Measurements from ENCODE around the gene ABLIM3.

ABLIM3 gene

DNA sequence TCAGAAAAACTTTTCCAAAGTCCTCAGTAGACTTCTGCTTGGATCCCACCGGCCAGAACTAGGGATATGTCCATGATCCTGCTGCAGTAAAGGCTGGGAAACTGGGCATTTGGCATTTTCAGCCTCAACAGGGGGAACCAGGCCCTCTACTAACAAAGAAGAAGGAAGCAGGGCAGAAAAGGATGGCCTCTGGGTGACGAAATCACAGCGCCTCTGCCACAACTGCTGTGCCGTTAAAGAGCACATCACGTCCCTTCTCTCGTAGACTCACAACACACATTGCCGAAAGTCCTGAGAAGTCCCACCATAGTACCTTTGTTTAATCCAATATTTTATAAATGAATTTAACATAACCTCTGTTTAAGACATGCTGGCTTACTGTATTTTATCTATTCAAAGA, 120.0 kb downstream of the ABLIM3 start:
- TF ChIP-seq POU6F1 (CRISPR knock-in tag; IDR thresholded peaks at IDR 0.05; ENCODE audit: borderline replicate concordance, low read depth) = no peak
- TF ChIP-seq, protein P1, sequence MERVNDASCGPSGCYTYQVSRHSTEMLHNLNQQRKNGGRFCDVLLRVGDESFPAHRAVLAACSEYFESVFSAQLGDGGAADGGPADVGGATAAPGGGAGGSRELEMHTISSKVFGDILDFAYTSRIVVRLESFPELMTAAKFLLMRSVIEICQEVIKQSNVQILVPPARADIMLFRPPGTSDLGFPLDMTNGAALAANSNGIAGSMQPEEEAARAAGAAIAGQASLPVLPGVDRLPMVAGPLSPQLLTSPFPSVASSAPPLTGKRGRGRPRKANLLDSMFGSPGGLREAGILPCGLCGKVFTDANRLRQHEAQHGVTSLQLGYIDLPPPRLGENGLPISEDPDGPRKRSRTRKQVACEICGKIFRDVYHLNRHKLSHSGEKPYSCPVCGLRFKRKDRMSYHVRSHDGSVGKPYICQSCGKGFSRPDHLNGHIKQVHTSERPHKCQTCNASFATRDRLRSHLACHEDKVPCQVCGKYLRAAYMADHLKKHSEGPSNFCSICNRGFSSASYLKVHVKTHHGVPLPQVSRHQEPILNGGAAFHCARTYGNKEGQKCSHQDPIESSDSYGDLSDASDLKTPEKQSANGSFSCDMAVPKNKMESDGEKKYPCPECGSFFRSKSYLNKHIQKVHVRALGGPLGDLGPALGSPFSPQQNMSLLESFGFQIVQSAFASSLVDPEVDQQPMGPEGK (CRISPR knock-in tag; IDR thresholded peaks at IDR 0.05; ENCODE audit: borderline replicate concordance) = no peak
- TF ChIP-seq ZFP3 (CRISPR knock-in tag; IDR thresholded peaks at IDR 0.05) = no peak
- no peak for TF ChIP-seq TOX (CRISPR knock-in tag; IDR thresholded peaks at IDR 0.05; ENCODE audit: borderline replicate concordance)
- no peak for TF ChIP-seq OSR1 (CRISPR knock-in tag; IDR thresholded peaks at IDR 0.05)
- TF ChIP-seq CSDC2 (CRISPR knock-in tag; IDR thresholded peaks at IDR 0.05) = no peak
- TF ChIP-seq TSHZ2 (CRISPR knock-in tag; IDR thresholded peaks at IDR 0.05) = no peak
- ATAC-seq = no peak

DNA sequence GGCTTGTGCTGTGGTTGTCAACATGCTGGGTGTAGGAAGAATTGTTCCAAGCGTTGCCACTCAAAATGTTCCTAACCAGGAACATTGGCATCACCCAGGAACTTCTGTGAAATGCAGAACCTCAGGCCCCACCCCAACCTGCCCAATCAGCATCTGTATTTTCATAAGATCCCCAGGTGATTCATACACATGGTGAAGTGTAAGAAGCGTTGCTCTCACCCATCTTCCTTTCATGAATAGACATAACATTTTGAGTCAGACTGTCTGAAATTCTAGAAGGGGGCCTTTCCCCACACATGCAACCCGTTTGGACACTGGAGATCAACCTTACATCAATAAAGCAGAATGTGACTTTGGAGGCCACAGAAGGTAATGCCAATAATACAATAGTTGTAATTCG, 121.0 kb downstream of the ABLIM3 start:
- TF ChIP-seq, protein P1 (CRISPR knock-in tag; IDR thresholded peaks at IDR 0.05; ENCODE audit: borderline replicate concordance) = no peak
- TF ChIP-seq ISL1 (CRISPR knock-in tag; IDR thresholded peaks at IDR 0.05) (no peak), CSRNP3 (CRISPR knock-in tag; IDR thresholded peaks at IDR 0.05) (no peak), ZFP3 (CRISPR knock-in tag; IDR thresholded peaks at IDR 0.05) (no peak), POU6F1 (CRISPR knock-in tag; IDR thresholded peaks at IDR 0.05; ENCODE audit: borderline replicate concordance, low read depth) (no peak), TOX (CRISPR knock-in tag; IDR thresholded peaks at IDR 0.05; ENCODE audit: borderline replicate concordance) (no peak), ZNF565 (CRISPR knock-in tag; conservative IDR thresholded peaks at IDR 0.05; ENCODE audit: low read depth) (no peak), ZFP30 (CRISPR knock-in tag; IDR thresholded peaks at IDR 0.05) (no peak), ESRRG (CRISPR knock-in tag; IDR thresholded peaks at IDR 0.05) (no peak), ZC3H10 (CRISPR knock-in tag; IDR thresholded peaks at IDR 0.05) (no peak), GLIS3 (CRISPR knock-in tag; IDR thresholded peaks at IDR 0.05) (no peak), SNAI2 (CRISPR knock-in tag; IDR thresholded peaks at IDR 0.05) (no peak), OSR1 (CRISPR knock-in tag; IDR thresholded peaks at IDR 0.05) (no peak)
- no peak for ATAC-seq

- ATAC-seq = peak; percentile 58
- no peak for TF ChIP-seq CSDC2 (CRISPR knock-in tag; IDR thresholded peaks at IDR 0.05)
These were observed 123.3 kb downstream of the ABLIM3 start for GRCh38 chr5:149264439-149265067.

DNA sequence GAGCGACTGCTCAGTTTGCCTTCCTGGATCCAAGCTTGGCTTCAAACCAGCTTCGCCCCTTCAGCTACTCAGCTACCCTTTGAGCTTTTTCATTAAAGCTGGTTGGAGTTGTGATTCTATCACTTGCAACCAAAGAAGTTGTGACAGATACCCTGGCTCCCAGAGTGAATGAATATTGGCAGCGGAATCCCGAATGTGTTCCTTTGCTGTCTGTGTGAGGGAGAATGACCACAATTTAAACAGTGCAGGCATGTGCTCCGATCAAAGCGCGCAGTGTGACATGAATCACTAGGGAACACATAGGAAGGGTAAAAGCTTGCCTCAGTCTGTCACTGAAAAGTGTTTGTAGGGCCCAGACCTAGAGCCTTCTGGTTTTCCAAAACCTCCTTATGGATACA, 123.8 kb downstream of the ABLIM3 start:
- ATAC-seq = no peak
- no peak for TF ChIP-seq CSRNP3 (CRISPR knock-in tag; IDR thresholded peaks at IDR 0.05)
- TF ChIP-seq OSR1 (CRISPR knock-in tag; IDR thresholded peaks at IDR 0.05) = no peak
- TF ChIP-seq BACH2 (CRISPR knock-in tag; IDR thresholded peaks at IDR 0.05; ENCODE audit: borderline replicate concordance) = no peak
- TF ChIP-seq, protein P1 (CRISPR knock-in tag; IDR thresholded peaks at IDR 0.05; ENCODE audit: borderline replicate concordance) = no peak
- TF ChIP-seq RARB (CRISPR knock-in tag; IDR thresholded peaks at IDR 0.05) = no peak
- TF ChIP-seq PPARA (CRISPR knock-in tag; IDR thresholded peaks at IDR 0.05; ENCODE audit: borderline replicate concordance) = no peak
- no peak for TF ChIP-seq GLIS3 (CRISPR knock-in tag; IDR thresholded peaks at IDR 0.05)
- no peak for TF ChIP-seq TCF4 (CRISPR knock-in tag; IDR thresholded peaks at IDR 0.05; ENCODE audit: borderline replicate concordance)
- no peak for TF ChIP-seq ESRRG (CRISPR knock-in tag; IDR thresholded peaks at IDR 0.05)

Data from SK-N-SH treated with all-trans-retinoic acid at 6 μM for 48 hours (cell line).